Activated CD8-positive, alpha-beta memory T cell treated with anti-CD3 and anti-CD28 coated beads for 36 hours (primary cell): ENCODE measurements around the gene RPS6KA5. TPM values are rescaled to one million over a fixed set of nuclear protein-coding genes. Genes with fewer than 3 reads are reported as not detected.
"Not testable (repeated sequence)": the region's sequence is repeated elsewhere in the genome, so short reads cannot be mapped to it uniquely, and the experiment has no call there.

Experiments
- CTCF ChIA-PET: fragments of 350-600 bp; sonication (Branson Sonifier 250); formaldehyde crosslinking; loops from one replicate; lab custom pipeline; 2021; ENCODE audit warnings: antibody characterized with exemption; lab: Charles Lee
- POLR2A ChIA-PET: fragments of 350-600 bp; sonication (Branson Sonifier 250); formaldehyde crosslinking; loops from one replicate; lab custom pipeline; 2021; ENCODE audit warnings: antibody characterized with exemption; lab: Charles Lee
- total RNA-seq, 2 experiments: library from RNA; stranded (reverse); gene quantifications; one replicate each; pipeline ENCODE4 v1.2.3, GENCODE V29; 2021

The RPS6KA5 gene
- total RNA-seq = 10 to 100 TPM; 16.0 to 18.6 TPM

- POLR2A ChIA-PET = interaction anchor here (0.5 to 6.8 kb wide), 13 partner anchors 10 to 179 kb away, joined by 3 to 81 read pairs (median 4); partner anchors contain the start of gene DGLUCY
These were observed at the start of gene RPS6KA5 for GRCh38 chr14:91060351-91061055. Gene RPS6KA5, minus strand, starts transcription at chr14:91060641. Its CDS starts 207 bp downstream, at chr14:91060434.

GRCh38 chr14:91108941-91109611 lies 48.6 kb upstream of the RPS6KA5 start:
- POLR2A ChIA-PET = no interaction called here
- CTCF ChIA-PET = interaction anchor here (0.7 kb wide), 1 partner anchor 174 kb away, joined by 3 read pairs; no protein-coding TSS in a partner anchor

More at GRCh38 chr14:91060351-91061055, at the start of gene RPS6KA5:
- CTCF ChIA-PET = interaction anchor here (0.5 to 2.9 kb wide), 7 partner anchors 9 to 158 kb away, joined by 3 to 18 read pairs (median 3); partner anchors contain the start of gene DGLUCY

GRCh38 chr14:91103116-91103515 lies 42.7 kb upstream of the RPS6KA5 start:
- ChIA-PET CTCF (no interaction called here), POLR2A (interaction anchor here (0.5 kb wide), 1 partner anchor 10 kb away, joined by 3 read pairs; no protein-coding TSS in a partner anchor)

GRCh38 chr14:91100102-91100501 lies 39.7 kb upstream of the RPS6KA5 start:
- ChIA-PET CTCF (interaction anchor here (0.9 to 1.4 kb wide), 2 partner anchors 14 to 38 kb away, joined by 3 to 4 read pairs; partner anchors contain the start of gene DGLUCY), POLR2A (interaction anchor here (0.6 kb wide), 1 partner anchor 24 kb away, joined by 6 read pairs; no protein-coding TSS in a partner anchor)

- CTCF ChIA-PET = interaction anchor here (1.0 kb wide), 1 partner anchor 20 kb away, joined by 3 read pairs; no protein-coding TSS in a partner anchor
- POLR2A ChIA-PET = interaction anchor here (0.7 kb wide), 1 partner anchor 17 kb away, joined by 3 read pairs; no protein-coding TSS in a partner anchor
These were observed 38.1 kb upstream of the RPS6KA5 start for GRCh38 chr14:91098591-91098990.

GRCh38 chr14:91097657-91098056 lies 37.2 kb upstream of the RPS6KA5 start:
- POLR2A ChIA-PET = interaction anchor here (0.5 to 1.0 kb wide), 2 partner anchors 9 to 14 kb away, joined by 3 read pairs; no protein-coding TSS in a partner anchor

GRCh38 chr14:91095178-91095577 lies 34.7 kb upstream of the RPS6KA5 start:
- ChIA-PET CTCF (no interaction called here), POLR2A (no interaction called here)

More at GRCh38 chr14:91097657-91098056, 37.2 kb upstream of the RPS6KA5 start:
- CTCF ChIA-PET = interaction anchor here (0.6 kb wide), 1 partner anchor 14 kb away, joined by 3 read pairs; no protein-coding TSS in a partner anchor

- ChIA-PET POLR2A (no interaction called here), CTCF (no interaction called here)
These were observed 34.3 kb upstream of the RPS6KA5 start for GRCh38 chr14:91094772-91095171.

GRCh38 chr14:91093743-91094472 lies 33.5 kb upstream of the RPS6KA5 start:
- CTCF ChIA-PET, POLR2A ChIA-PET: not testable (repeated sequence)

- ChIA-PET POLR2A (no interaction called here), CTCF (no interaction called here)
These were observed 31.6 kb upstream of the RPS6KA5 start for GRCh38 chr14:91092073-91092472.

- CTCF ChIA-PET = no interaction called here
- POLR2A ChIA-PET = no interaction called here
These were observed 30.3 kb upstream of the RPS6KA5 start for GRCh38 chr14:91090743-91091142.

- POLR2A ChIA-PET = no interaction called here
These were observed 29.6 kb upstream of the RPS6KA5 start for GRCh38 chr14:91089958-91090535.

GRCh38 chr14:91088585-91089235 lies 28.3 kb upstream of the RPS6KA5 start:
- ChIA-PET POLR2A (interaction anchor here (0.5 to 0.7 kb wide), 2 partner anchors 8 to 204 kb away, joined by 3 to 6 read pairs; no protein-coding TSS in a partner anchor), CTCF (no interaction called here)

More at GRCh38 chr14:91089958-91090535, 29.6 kb upstream of the RPS6KA5 start:
- CTCF ChIA-PET = no interaction called here

- CTCF ChIA-PET, POLR2A ChIA-PET: not testable (repeated sequence)
These were observed 27.0 kb upstream of the RPS6KA5 start for GRCh38 chr14:91087470-91087869.

GRCh38 chr14:91084516-91084915 lies 24.1 kb upstream of the RPS6KA5 start:
- POLR2A ChIA-PET = no interaction called here

GRCh38 chr14:91082282-91082681 lies 21.8 kb upstream of the RPS6KA5 start:
- ChIA-PET CTCF (no interaction called here), POLR2A (no interaction called here)

More at GRCh38 chr14:91084516-91084915, 24.1 kb upstream of the RPS6KA5 start:
- CTCF ChIA-PET = no interaction called here

GRCh38 chr14:91080071-91080470 lies 19.6 kb upstream of the RPS6KA5 start:
- ChIA-PET POLR2A (no interaction called here), CTCF (interaction anchor here (1.7 kb wide), 1 partner anchor 34 kb away, joined by 6 read pairs; the partner anchor contains the start of gene DGLUCY)
